ENCODE results near the gene SOX6.

SOX6 gene

DNA sequence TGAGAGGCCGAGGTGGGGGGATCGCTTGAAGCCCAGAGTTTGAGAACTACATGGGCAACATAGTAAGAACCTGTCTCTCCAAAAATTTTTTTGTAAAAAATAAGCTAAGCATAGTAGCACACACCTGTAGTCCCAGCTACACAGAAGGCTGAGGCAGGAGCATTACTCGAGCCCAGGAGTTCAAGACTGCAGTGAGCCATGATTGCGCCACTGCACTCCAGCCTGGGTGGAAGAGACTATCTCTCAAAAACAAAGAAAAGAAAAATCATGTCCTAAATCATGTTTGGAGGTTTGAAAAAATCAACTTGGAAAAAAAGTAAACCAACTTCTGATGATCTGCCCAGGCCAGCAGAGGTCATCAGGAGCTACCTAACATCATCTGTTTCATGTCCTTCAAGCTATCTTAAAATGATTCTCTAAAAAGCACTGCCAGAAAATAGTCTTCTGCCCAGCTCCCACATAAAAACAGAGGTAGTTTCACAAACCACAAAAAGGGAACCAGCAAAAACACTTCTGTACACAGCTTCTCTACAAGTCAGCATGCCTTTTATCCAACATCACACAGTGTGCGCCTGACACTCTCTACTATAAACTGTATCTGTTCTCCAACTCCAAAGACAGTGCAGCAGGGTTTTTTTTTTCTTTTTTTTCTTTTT, 165.0 kb downstream of the SOX6 start:
- H3K36me3 Mint-ChIP-seq (ENCODE audit: low read depth), result no peaks in the 10 kb centered on the region
- no peaks in the 10 kb centered on the region for H3K27me3 Mint-ChIP-seq
- no peak overlapping the region for H3K4me3 Mint-ChIP-seq
- H3K4me1 Mint-ChIP-seq (ENCODE audit: low read depth), result no peaks in the 10 kb centered on the region
- H3K9me3 Mint-ChIP-seq, result no peaks in the 10 kb centered on the region
- no peak for DNase-seq
- H3K27ac Mint-ChIP-seq, result no peak overlapping the region

DNA sequence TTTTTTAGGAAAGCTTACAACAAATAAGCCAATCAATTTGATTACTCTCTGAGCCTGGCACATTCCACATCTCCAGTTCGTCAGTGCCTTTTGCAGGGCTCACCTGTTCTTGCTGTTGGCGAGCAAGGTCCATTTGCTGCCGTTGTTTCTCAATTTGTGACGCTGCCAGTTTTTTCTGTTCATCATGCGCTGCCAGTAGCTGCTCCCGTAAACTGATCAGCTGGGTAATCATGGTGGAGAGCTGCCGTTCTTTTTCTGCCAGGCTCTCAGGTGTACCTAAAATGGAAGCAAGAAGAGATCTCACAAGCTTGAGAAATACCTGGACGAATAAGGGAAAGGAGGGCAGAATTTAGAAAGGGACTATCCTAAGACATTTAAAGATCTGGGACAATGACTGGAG, 169.7 kb downstream of the SOX6 start:
- H3K4me1 Mint-ChIP-seq (ENCODE audit: low read depth), result no peaks in the 10 kb centered on the region
- H3K9me3 Mint-ChIP-seq, result no peaks in the 10 kb centered on the region
- no peak overlapping the region for H3K4me3 Mint-ChIP-seq
- no peak for DNase-seq
- no peaks in the 10 kb centered on the region for H3K36me3 Mint-ChIP-seq (ENCODE audit: low read depth)
- no peak overlapping the region for H3K27ac Mint-ChIP-seq
- no peaks in the 10 kb centered on the region for H3K27me3 Mint-ChIP-seq

DNA sequence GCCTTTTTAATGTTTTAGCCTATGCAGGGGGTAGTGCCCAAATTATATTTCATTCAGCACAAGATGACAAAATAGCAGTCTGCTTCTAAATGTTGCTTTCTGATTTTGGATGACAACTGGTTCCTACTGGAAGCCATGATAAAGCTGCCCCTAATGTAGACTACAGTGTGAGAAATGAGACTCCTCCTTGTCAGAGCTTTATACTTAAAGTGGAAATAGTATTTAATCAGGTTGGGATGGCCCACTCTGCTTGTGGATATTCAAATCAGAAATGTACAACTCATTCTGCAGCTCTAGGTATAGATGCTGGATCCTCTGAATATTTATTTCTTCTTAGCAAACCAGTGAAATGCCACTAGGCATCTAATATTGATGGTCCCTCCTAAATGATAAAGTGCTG, 171.3 kb downstream of the SOX6 start:
- Mint-ChIP-seq H3K4me3 (no peak overlapping the region), H3K4me1 (ENCODE audit: low read depth) (no peaks in the 10 kb centered on the region), H3K36me3 (ENCODE audit: low read depth) (no peaks in the 10 kb centered on the region), H3K9me3 (no peaks in the 10 kb centered on the region), H3K27ac (no peak overlapping the region), H3K27me3 (no peaks in the 10 kb centered on the region)
- no peak for DNase-seq

DNA sequence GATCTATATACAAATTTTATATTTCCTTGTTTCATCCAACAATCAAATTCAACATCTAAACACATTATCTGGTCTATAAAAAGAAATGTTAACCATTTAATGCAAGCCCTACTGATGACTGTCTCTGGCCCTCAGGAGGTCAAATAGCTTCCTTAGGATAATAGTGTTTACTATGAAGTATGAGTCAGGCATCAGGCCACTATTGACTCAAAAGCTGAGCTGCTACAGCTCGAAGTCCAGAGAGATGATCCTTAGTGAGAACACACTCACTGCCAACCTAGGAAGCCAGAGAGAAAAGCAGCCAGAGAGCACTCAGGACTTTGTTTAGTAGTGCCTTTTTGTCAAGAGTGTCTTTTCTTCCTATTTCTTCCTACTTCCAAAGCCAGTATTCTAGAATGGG, 171.8 kb downstream of the SOX6 start:
- no peaks in the 10 kb centered on the region for H3K36me3 Mint-ChIP-seq (ENCODE audit: low read depth)
- no peak for DNase-seq
- H3K4me1 Mint-ChIP-seq (ENCODE audit: low read depth), result no peaks in the 10 kb centered on the region
- H3K27me3 Mint-ChIP-seq, result no peaks in the 10 kb centered on the region
- no peaks in the 10 kb centered on the region for H3K9me3 Mint-ChIP-seq
- H3K4me3 Mint-ChIP-seq, result no peak overlapping the region
- H3K27ac Mint-ChIP-seq, result no peak overlapping the region

DNA sequence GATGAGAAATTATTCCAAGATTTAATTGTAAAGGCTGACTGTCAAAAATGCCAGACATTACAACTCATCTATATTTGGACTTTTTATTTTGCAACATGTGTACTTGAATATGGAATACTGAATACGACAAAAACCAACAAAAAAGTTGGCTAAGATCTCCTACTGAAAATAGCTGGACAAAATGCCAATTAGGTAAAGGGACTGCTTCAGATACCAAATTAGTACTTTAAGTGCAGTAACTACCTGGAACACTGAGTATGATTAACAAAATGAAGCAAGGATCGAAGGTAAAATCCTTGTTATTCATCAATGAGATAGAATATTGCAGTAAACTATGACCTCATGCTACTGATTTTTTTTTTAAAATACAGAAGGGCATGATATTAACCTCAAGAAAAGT, 173.8 kb downstream of the SOX6 start:
- Mint-ChIP-seq H3K36me3 (ENCODE audit: low read depth) (no peaks in the 10 kb centered on the region), H3K4me1 (ENCODE audit: low read depth) (no peaks in the 10 kb centered on the region), H3K4me3 (no peak overlapping the region), H3K9me3 (no peaks in the 10 kb centered on the region), H3K27me3 (no peaks in the 10 kb centered on the region), H3K27ac (no peak overlapping the region)
- no peak for DNase-seq

DNA sequence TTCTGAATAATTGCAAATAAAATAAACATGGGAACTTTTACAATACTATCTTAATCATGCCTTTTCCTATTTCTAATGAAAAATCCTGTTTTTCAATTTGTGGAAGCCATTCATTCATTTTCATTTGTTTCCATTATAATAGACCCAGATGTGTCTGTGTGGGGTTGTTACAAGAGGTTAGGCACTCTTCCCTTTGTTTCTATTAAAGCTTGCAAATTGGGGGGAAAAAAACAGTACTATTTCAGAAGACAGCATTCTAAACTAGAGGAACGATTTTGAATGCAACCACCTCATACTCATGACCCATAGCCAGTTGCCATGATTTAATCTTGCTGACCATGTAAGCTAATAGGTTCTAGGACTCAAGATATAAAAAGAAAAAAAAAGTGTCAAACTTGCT, 175.5 kb downstream of the SOX6 start:
- no peaks in the 10 kb centered on the region for H3K9me3 Mint-ChIP-seq
- no peak overlapping the region for H3K27ac Mint-ChIP-seq
- DNase-seq, result no peak
- H3K36me3 Mint-ChIP-seq (ENCODE audit: low read depth), result no peaks in the 10 kb centered on the region
- H3K27me3 Mint-ChIP-seq, result no peaks in the 10 kb centered on the region
- H3K4me1 Mint-ChIP-seq (ENCODE audit: low read depth), result no peaks in the 10 kb centered on the region
- no peak overlapping the region for H3K4me3 Mint-ChIP-seq

DNA sequence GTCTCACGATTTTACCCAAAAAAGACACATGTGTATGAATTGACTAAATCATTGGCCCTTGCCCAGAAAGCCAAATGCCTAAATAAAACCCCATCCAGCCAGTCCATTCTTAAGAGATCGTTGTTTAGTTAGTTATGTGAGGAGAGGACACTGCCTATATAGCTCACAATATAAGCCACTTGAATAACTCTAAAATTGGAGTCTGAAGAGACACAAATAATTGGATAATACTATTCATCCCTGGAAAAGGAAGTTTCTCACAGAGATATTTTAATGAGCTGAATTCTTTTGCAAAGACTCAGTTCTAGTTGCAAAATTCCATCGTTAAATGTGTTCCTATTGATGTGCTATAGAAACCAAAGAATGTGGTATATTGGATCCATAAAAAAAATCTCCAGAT, 176.7 kb downstream of the SOX6 start:
- no peak overlapping the region for H3K4me3 Mint-ChIP-seq
- no peak for DNase-seq
- H3K27ac Mint-ChIP-seq, result no peak overlapping the region
- no peaks in the 10 kb centered on the region for H3K9me3 Mint-ChIP-seq
- H3K36me3 Mint-ChIP-seq (ENCODE audit: low read depth), result no peaks in the 10 kb centered on the region
- no peaks in the 10 kb centered on the region for H3K27me3 Mint-ChIP-seq
- no peaks in the 10 kb centered on the region for H3K4me1 Mint-ChIP-seq (ENCODE audit: low read depth)

DNA sequence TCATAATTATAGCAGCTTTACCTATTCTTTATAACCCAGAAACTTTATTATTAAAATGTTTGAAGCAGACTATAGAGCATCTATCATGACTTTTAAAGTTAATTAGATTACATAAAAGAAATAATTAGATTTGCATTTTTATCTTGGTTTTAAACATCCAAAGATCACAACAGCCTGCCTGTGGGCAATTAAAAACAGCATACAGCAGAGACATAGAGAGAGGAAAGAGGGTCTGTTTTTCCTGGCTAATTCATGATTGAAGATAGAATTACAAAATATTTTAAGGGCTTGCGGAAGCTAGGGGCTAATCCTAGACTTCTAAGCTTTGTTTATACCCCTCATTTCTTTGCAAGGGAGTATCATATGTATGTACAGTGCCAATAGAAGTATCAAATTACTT, 178.1 kb downstream of the SOX6 start:
- DNase-seq, result no peak
- H3K9me3 Mint-ChIP-seq, result no peaks in the 10 kb centered on the region
- no peak overlapping the region for H3K4me3 Mint-ChIP-seq
- H3K36me3 Mint-ChIP-seq (ENCODE audit: low read depth), result no peaks in the 10 kb centered on the region
- no peaks in the 10 kb centered on the region for H3K4me1 Mint-ChIP-seq (ENCODE audit: low read depth)
- no peak overlapping the region for H3K27ac Mint-ChIP-seq
- no peaks in the 10 kb centered on the region for H3K27me3 Mint-ChIP-seq

DNA sequence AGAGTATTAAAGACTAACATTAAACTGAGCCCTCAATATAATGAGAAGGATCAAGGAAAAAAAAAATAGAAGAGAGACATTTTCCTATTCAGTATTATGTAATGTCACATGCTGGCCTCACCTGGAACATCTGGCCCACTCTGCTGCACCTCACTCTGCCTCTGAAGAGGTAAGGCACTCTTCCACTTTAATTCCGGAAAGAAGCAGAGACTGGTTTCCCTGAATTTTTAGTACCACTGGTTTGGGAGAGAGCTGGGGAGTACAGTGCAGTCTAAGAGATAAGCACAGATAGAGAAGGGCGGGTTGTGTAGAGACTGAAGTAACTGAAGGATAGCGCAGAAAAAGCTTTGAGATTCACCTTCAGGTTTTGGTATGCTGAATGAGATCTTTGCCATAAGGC, 178.7 kb downstream of the SOX6 start:
- no peak for DNase-seq
- H3K4me3 Mint-ChIP-seq, result no peak overlapping the region
- peaks cover 2% of the 10 kb centered on the region for H3K9me3 Mint-ChIP-seq
- H3K4me1 Mint-ChIP-seq (ENCODE audit: low read depth), result no peaks in the 10 kb centered on the region
- no peaks in the 10 kb centered on the region for H3K36me3 Mint-ChIP-seq (ENCODE audit: low read depth)
- no peak overlapping the region for H3K27ac Mint-ChIP-seq
- no peaks in the 10 kb centered on the region for H3K27me3 Mint-ChIP-seq

DNA sequence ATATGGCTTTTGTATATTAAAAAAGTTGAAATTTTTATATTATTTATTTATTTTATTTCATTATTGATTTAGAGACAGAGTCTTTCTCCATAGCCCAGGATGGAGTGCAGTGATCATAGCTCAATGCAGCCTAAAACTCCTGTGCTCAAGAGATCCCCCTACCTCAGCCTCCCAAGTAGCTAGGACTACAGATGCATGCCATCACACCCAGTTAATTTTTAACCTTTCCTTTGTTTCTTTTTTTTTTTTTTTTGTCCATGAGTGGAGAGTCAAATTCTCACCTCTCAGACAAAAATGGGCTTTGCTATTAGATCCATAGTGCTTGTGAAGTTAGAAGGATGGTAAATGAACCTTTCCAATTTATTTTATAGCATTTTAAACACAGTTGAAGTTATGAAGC, 182.5 kb downstream of the SOX6 start:
- no peak overlapping the region for H3K4me3 Mint-ChIP-seq
- DNase-seq, result no peak
- no peaks in the 10 kb centered on the region for H3K36me3 Mint-ChIP-seq (ENCODE audit: low read depth)
- no peak overlapping the region for H3K27ac Mint-ChIP-seq
- H3K9me3 Mint-ChIP-seq, result peaks cover 4% of the 10 kb centered on the region
- H3K27me3 Mint-ChIP-seq, result no peaks in the 10 kb centered on the region
- H3K4me1 Mint-ChIP-seq (ENCODE audit: low read depth), result no peaks in the 10 kb centered on the region

DNA sequence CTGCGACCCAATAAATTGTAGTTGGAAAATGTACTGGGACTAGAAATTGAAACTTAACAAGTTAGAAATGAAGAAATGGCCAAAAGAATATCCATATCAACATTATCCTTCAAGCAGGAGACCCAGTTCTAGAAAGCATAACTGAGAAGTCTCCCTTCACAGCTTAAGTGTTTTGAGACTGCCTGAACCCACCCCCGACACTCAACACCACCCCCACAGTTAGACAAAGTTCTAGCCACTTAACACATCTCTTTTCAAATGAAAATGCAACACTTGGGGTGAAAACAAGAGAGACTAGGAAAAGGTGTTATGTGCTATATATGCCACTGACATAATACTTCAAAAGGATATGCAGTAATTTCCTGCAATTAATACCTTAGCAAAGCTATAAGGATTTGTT, 184.5 kb downstream of the SOX6 start:
- H3K9me3 Mint-ChIP-seq, result peaks cover 4% of the 10 kb centered on the region
- H3K4me3 Mint-ChIP-seq, result no peak overlapping the region
- no peaks in the 10 kb centered on the region for H3K27me3 Mint-ChIP-seq
- no peaks in the 10 kb centered on the region for H3K36me3 Mint-ChIP-seq (ENCODE audit: low read depth)
- no peak overlapping the region for H3K27ac Mint-ChIP-seq
- no peak for DNase-seq
- H3K4me1 Mint-ChIP-seq (ENCODE audit: low read depth), result no peaks in the 10 kb centered on the region

DNA sequence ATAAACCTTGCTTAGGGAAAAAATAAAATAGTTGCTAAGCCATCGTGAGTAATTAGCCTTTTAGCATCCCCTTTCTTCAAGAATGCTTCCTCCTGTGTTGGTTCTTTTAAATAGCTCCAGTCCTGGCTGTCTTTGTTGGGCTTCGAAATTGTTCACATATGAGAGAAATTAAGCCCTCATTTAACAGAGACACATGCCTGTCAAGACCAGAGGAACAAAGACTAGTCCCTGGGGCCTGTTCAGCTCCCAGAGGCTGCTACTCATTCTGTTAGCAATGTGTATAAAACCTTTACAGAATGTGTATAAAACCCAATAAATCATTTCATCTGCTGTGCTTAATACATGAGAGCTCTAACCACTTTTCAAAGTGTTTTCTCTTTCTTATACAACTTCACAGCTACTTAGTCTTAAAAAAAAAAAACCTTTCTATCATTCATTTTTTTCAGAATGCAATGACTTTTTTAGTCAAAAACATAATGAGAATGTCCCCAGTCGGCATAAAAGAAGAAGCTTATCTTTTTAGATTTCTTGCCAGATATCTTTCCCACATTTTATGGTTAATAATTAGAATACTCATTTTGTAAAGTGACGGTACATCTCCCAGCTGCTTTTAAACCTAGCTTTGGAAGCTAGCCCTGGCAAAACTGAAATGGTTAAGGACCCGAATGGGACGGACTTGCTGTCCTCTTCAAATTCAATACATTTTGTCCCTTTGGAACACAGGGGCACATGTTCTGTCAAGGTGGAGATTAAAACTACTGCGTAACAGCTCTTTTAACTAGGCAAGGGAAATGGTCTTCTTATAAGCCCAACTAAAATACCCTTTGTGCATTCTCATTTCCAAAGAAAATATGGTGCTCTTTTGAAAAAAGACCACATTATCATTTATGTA, 186.1 kb downstream of the SOX6 start:
- peaks cover 4% of the 10 kb centered on the region for H3K9me3 Mint-ChIP-seq
- no peak for DNase-seq

DNA sequence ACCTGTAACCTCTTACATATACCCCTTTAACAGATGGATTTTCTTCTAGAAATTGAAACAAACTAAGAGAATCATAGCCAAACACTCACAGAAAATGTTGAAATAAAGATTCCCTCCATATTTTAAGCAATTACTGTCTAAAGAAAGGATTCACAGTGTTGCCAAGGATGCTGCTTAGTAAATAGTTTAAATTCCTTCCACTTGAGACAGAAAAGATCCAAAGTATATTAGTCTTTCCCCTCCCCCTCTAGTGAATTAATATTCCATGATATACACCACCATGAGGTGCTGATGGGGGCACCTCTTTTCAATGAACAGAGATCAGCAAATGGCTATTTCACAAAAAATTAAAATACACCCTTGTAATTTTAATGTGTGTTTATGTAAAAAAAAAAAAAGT, 186.8 kb downstream of the SOX6 start:
- Mint-ChIP-seq H3K4me1 (ENCODE audit: low read depth) (no peaks in the 10 kb centered on the region), H3K36me3 (ENCODE audit: low read depth) (no peaks in the 10 kb centered on the region), H3K27me3 (no peaks in the 10 kb centered on the region), H3K27ac (no peak overlapping the region), H3K9me3 (peaks cover 4% of the 10 kb centered on the region), H3K4me3 (no peak overlapping the region)
- DNase-seq, result no peak

More for the DNA sequence above, 186.1 kb downstream of the SOX6 start:
- H3K4me3 Mint-ChIP-seq, result no peak overlapping the region
- no peaks in the 10 kb centered on the region for H3K36me3 Mint-ChIP-seq (ENCODE audit: low read depth)
- no peaks in the 10 kb centered on the region for H3K4me1 Mint-ChIP-seq (ENCODE audit: low read depth)
- no peaks in the 10 kb centered on the region for H3K27me3 Mint-ChIP-seq
- no peak overlapping the region for H3K27ac Mint-ChIP-seq

DNA sequence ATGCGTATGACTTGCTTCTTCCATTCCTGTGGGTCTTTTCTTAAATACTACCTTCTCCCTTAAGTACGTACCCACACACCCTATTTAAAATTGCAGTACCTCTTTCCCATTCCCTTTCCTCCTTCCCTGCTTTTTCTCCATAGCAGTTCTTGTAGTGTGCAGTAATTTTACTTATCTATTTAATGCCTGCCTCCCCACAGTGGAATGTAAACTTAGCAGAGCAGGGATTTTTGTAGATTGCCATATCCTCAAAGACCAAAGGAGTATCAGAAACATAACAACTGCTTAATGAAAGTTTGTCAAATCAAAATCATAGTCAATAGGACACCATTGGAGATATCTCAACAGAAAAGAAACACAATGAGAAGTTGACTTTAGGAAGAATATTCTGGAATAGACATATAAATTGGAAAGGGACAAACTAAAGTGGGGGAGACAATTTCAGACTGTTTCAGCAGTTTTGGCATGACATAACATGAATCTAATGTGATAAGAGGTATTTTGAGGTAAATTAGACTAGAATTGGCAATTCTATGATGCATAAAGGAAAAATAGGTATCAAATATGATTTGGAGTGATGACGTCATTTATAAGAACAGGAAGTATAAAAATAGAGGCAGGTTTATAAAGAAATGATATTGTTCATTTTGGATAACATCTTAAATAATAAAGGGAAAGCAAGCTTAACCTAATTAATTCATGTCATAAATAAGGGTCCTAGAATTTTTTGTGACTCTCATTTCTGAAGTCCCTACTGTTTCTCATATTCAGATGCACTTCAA, 188.4 kb downstream of the SOX6 start:
- Mint-ChIP-seq H3K4me1 (ENCODE audit: low read depth) (no peaks in the 10 kb centered on the region), H3K36me3 (ENCODE audit: low read depth) (no peaks in the 10 kb centered on the region), H3K4me3 (no peak overlapping the region), H3K27ac (no peak overlapping the region), H3K9me3 (peaks cover 6% of the 10 kb centered on the region), H3K27me3 (no peaks in the 10 kb centered on the region)
- no peak for DNase-seq

DNA sequence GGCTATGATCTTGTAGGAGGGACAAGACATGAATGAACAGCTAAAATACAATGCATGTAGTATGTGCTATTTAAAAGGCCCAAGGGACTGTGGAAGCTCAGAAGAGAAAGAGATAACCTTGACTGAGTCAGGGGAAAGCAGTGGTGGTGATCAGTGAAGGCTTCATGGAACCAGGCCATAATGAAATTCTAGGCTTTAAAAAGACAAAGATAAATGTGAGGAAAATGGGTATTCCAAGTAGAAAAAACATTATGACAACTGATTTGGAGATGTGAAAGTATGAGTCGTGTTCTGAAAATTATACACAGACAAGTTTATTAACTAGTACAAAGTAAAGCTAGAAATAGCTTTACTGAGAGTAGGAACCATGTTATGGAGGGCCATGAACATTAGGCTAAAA, 189.8 kb downstream of the SOX6 start:
- Mint-ChIP-seq H3K36me3 (ENCODE audit: low read depth) (no peaks in the 10 kb centered on the region), H3K4me1 (ENCODE audit: low read depth) (no peaks in the 10 kb centered on the region), H3K9me3 (peaks cover 3% of the 10 kb centered on the region), H3K27ac (no peak overlapping the region), H3K4me3 (no peak overlapping the region), H3K27me3 (no peaks in the 10 kb centered on the region)
- DNase-seq, result no peak
